CD14-positive monocyte (primary cell): Measurements from ENCODE around the gene RAPGEF6. TPM values are rescaled to one million over a fixed set of nuclear protein-coding genes. Genes with fewer than 3 reads are reported as not detected.

Experiments used
- DNase-seq, 3 donors: peaks; one replicate each; pipeline ENCODE4 v3.0.0-alpha.2; 2011 to 2022
- H2AFZ ChIP-seq: 2 replicates; pipeline ENCODE4 v1.6.0; 2012; ENCODE audit warnings: mild to moderate bottlenecking, low read depth, low read length, inconsistent platforms; ENCODE audit not compliant: insufficient read depth, poor library complexity, severe bottlenecking
- H3K27ac ChIP-seq, 2 donors: 1 replicate in 1 of 2; 2 replicates in 1 of 2; pipeline ENCODE4 v1.5.1; 2012 to 2013; ENCODE audit warnings: low read length in 2 of 2, control low read depth in 1 of 2, inconsistent platforms in 1 of 2, low read depth in 1 of 2, mild to moderate bottlenecking in 1 of 2
- H3K27me3 ChIP-seq, 2 donors: one replicate each; pipeline versions ENCODE4 v1.6.0 to v1.6.1; 2011 to 2013; ENCODE audit warnings: low read length in 2 of 2; ENCODE audit not compliant: control insufficient read depth in 2 of 2, insufficient read depth in 2 of 2
- H3K36me3 ChIP-seq, 2 donors: replicated peaks in 1 of 2; 1 replicate in 1 of 2; 2 replicates in 1 of 2; pipeline versions ENCODE4 v1.5.1 to v1.6.1; 2012 to 2013; ENCODE audit warnings: low read length in 2 of 2, control low read depth in 1 of 2, inconsistent platforms in 1 of 2, mild to moderate bottlenecking in 1 of 2; ENCODE audit not compliant: insufficient read depth in 2 of 2, control insufficient read depth in 1 of 2
- H3K4me1 ChIP-seq, 2 donors: 1 replicate in 1 of 2; 2 replicates in 1 of 2; pipeline versions ENCODE4 v1.5.1 to v1.6.1; 2012 to 2013; ENCODE audit warnings: low read length in 2 of 2, control low read depth in 1 of 2, inconsistent platforms in 1 of 2, mild to moderate bottlenecking in 1 of 2, moderate library complexity in 1 of 2; ENCODE audit not compliant: insufficient read depth in 2 of 2, control insufficient read depth in 1 of 2
- H3K4me2 ChIP-seq: replicated peaks from 2 replicates; pipeline ENCODE3; 2012; ENCODE audit warnings: low read length, moderate library complexity, mild to moderate bottlenecking; ENCODE audit not compliant: poor library complexity, severe bottlenecking; ENCODE audit errors: extremely low read depth
- H3K4me3 ChIP-seq, 3 experiments: fragments of 200-600 bp in 1 of 3; sonication (generic) in 1 of 3; replicated peaks in 1 of 3; 1 replicate in 2 of 3; 2 replicates in 1 of 3; pipeline ENCODE4 v1.5.1; 2011 to 2013; ENCODE audit warnings: low read length in 3 of 3, mild to moderate bottlenecking in 3 of 3, control low read depth in 2 of 3, low read depth in 2 of 3, inconsistent platforms in 1 of 3, moderate library complexity in 1 of 3
- H3K79me2 ChIP-seq: 2 replicates; pipeline ENCODE4 v1.6.0; 2012; ENCODE audit warnings: mild to moderate bottlenecking, control low read depth, inconsistent platforms, low read length, moderate library complexity; ENCODE audit not compliant: insufficient read depth
- H3K9ac ChIP-seq: 2 replicates; pipeline ENCODE4 v1.6.0; 2017; ENCODE audit warnings: low read length, mild to moderate bottlenecking; ENCODE audit not compliant: insufficient read depth, poor library complexity, severe bottlenecking
- H3K9me3 ChIP-seq, 2 donors: replicated peaks in 1 of 2; 1 replicate in 1 of 2; 2 replicates in 1 of 2; pipeline versions ENCODE4 v1.5.1 to v1.6.1; 2012 to 2013; ENCODE audit warnings: low read length in 2 of 2, control low read depth in 1 of 2; ENCODE audit not compliant: control insufficient read depth in 1 of 2, insufficient read depth in 1 of 2
- H4K20me1 ChIP-seq: 2 replicates; pipeline ENCODE4 v1.6.0; 2012; ENCODE audit warnings: mild to moderate bottlenecking, low read length, control low read depth, moderate library complexity; ENCODE audit not compliant: insufficient read depth
- H3K27ac Mint-ChIP-seq, 7 donors: one replicate each; pipeline ENCODE4 v1.8.0; 2020; ENCODE audit warnings: mild to moderate bottlenecking in 7 of 7, mixed read lengths in 7 of 7, moderate library complexity in 6 of 7, inconsistent platforms in 2 of 7
- H3K27me3 Mint-ChIP-seq, 3 donors: one replicate each; pipeline ENCODE4 v1.8.0; 2021 to 2022; ENCODE audit warnings: low read depth in 3 of 3, mild to moderate bottlenecking in 3 of 3, mixed read lengths in 3 of 3, moderate library complexity in 3 of 3, inconsistent platforms in 1 of 3
- H3K36me3 Mint-ChIP-seq, 2 donors: one replicate each; pipeline ENCODE4 v1.8.0; 2020; ENCODE audit warnings: mixed read lengths in 2 of 2, inconsistent platforms in 1 of 2, mild to moderate bottlenecking in 1 of 2
- H3K4me1 Mint-ChIP-seq: one replicate; pipeline ENCODE4 v1.8.0; 2020; ENCODE audit warnings: mild to moderate bottlenecking, mixed read lengths
- H3K4me3 Mint-ChIP-seq, 2 donors: one replicate each; pipeline ENCODE4 v1.8.0; 2020; ENCODE audit warnings: mild to moderate bottlenecking in 2 of 2, mixed read lengths in 2 of 2, moderate library complexity in 1 of 2
- H3K9me3 Mint-ChIP-seq, 7 donors: one replicate each; pipeline ENCODE4 v1.8.0; 2020 to 2022; ENCODE audit warnings: mixed read lengths in 7 of 7, mild to moderate bottlenecking in 6 of 7, moderate library complexity in 6 of 7, inconsistent platforms in 2 of 7
- WGBS: methylation state at CpG from one replicate; pipeline ENCODE4 v1.1.5; 2013; ENCODE audit warnings: missing lambda C conversion rate; ENCODE audit not compliant: insufficient coverage; 5-methylcytosine and 5-hydroxymethylcytosine counted together
- intact Hi-C, 2 donors: fragments of 100-400 bp; cut with micrococcal nuclease; formaldehyde crosslinking; loops; one replicate each; pipeline versions ENCODE4 v1.15.0 to v1.15.1; 2023
- polyA plus RNA-seq, 3 donors: library from polyadenylated mRNA; depleted of rRNA in 1 of 3; unstranded in 2 of 3; stranded (reverse) in 1 of 3; fragments of 300-500 nt in 2 of 3; fragments of >200 nt in 1 of 3; fragmentation: Illumina TruSeq in 2 of 3; gene quantifications; 1 replicate in 2 of 3; 2 replicates in 1 of 3; pipeline ENCODE4 v1.2.3, GENCODE V29; 2012 to 2021
- TF ChIP-seq, protein P1 (sequence below): fragments of 200-600 bp; IDR thresholded peaks from one replicate; pipeline ENCODE4 v1.8.0; 2022; ENCODE audit warnings: antibody characterized with exemption, mild to moderate bottlenecking

The RAPGEF6 gene
- polyA plus RNA-seq, 3 donors = 2.9 to 4.8 (median 4.8) TPM

GRCh38 chr5:131419877-131420276 lies 215.2 kb downstream of the RAPGEF6 start:
- no peaks in the 10 kb centered on the region for H3K9me3 ChIP-seq
- H3K4me3 Mint-ChIP-seq = no peak overlapping the region
- intact Hi-C loops = loop anchor here in 1 of 2 donors (10.0 kb wide), 2 partner anchors 585 to 1645 kb away; no protein-coding TSS in a partner anchor
- H2AFZ ChIP-seq = no peak overlapping the region
- no peak for DNase-seq
- H3K4me1 Mint-ChIP-seq = peaks cover 8% of the 10 kb centered on the region
- no peak overlapping the region for H3K4me2 ChIP-seq
- H3K27me3 ChIP-seq = no peaks in the 10 kb centered on the region
- H3K27ac ChIP-seq = no peak overlapping the region
- no peak overlapping the region for H3K9ac ChIP-seq
- H3K79me2 ChIP-seq = no peaks in the 10 kb centered on the region
- TF ChIP-seq, protein P1, sequence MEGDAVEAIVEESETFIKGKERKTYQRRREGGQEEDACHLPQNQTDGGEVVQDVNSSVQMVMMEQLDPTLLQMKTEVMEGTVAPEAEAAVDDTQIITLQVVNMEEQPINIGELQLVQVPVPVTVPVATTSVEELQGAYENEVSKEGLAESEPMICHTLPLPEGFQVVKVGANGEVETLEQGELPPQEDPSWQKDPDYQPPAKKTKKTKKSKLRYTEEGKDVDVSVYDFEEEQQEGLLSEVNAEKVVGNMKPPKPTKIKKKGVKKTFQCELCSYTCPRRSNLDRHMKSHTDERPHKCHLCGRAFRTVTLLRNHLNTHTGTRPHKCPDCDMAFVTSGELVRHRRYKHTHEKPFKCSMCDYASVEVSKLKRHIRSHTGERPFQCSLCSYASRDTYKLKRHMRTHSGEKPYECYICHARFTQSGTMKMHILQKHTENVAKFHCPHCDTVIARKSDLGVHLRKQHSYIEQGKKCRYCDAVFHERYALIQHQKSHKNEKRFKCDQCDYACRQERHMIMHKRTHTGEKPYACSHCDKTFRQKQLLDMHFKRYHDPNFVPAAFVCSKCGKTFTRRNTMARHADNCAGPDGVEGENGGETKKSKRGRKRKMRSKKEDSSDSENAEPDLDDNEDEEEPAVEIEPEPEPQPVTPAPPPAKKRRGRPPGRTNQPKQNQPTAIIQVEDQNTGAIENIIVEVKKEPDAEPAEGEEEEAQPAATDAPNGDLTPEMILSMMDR = no peak
- H3K36me3 Mint-ChIP-seq = peaks cover 30 to 34% of the 10 kb centered on the region in 2 donors
- no peaks in the 10 kb centered on the region for H3K9me3 Mint-ChIP-seq
- H3K36me3 ChIP-seq = peaks cover 21 to 22% of the 10 kb centered on the region in 2 donors
- 62% methylated on average over 3 of the region's 4 CpGs for WGBS
- no peaks in the 10 kb centered on the region for H3K27me3 Mint-ChIP-seq
- H4K20me1 ChIP-seq = no peaks in the 10 kb centered on the region
- peak overlapping the region in 1 of 7 donors; percentile 5 for H3K27ac Mint-ChIP-seq
- no peak overlapping the region for H3K4me3 ChIP-seq
- no peaks in the 10 kb centered on the region for H3K4me1 ChIP-seq

- no peak overlapping the region for H3K27ac Mint-ChIP-seq
- TF ChIP-seq, protein P1 = no peak
- Histone ChIP-seq H3K4me2 (no peak overlapping the region), H3K36me3 (peaks cover 15 to 19% of the 10 kb centered on the region in 2 donors), H3K4me1 (no peaks in the 10 kb centered on the region), H3K9ac (no peak overlapping the region), H2AFZ (no peak overlapping the region), H3K4me3 (no peak overlapping the region), H3K79me2 (no peaks in the 10 kb centered on the region), H3K9me3 (no peaks in the 10 kb centered on the region), H4K20me1 (no peaks in the 10 kb centered on the region), H3K27ac (no peak overlapping the region), H3K27me3 (no peaks in the 10 kb centered on the region)
- intact Hi-C loops = loop anchor here in 1 of 2 donors (10.0 kb wide), 1 partner anchor 1644 kb away; no protein-coding TSS in a partner anchor
- H3K4me3 Mint-ChIP-seq = no peak overlapping the region
- peaks cover 12% of the 10 kb centered on the region for H3K4me1 Mint-ChIP-seq
- peaks cover 30 to 35% of the 10 kb centered on the region in 2 donors for H3K36me3 Mint-ChIP-seq
- DNase-seq = no peak
- no peaks in the 10 kb centered on the region for H3K9me3 Mint-ChIP-seq
- WGBS = no CpG with 5 or more reads among the region's 7 CpGs
- H3K27me3 Mint-ChIP-seq = no peaks in the 10 kb centered on the region
These were observed 216.2 kb downstream of the RAPGEF6 start for GRCh38 chr5:131418846-131419245.
